CD14-positive monocyte (primary cell): ENCODE measurements around the gene KCTD21. TPM values are rescaled to one million over a fixed set of nuclear protein-coding genes. Genes with fewer than 3 reads are reported as not detected.

Experiments
- DNase-seq, 3 donors: peaks; one replicate each; pipeline ENCODE4 v3.0.0-alpha.2; 2011 to 2022
- H2AFZ ChIP-seq: 2 replicates; pipeline ENCODE4 v1.6.0; 2012; ENCODE audit warnings: mild to moderate bottlenecking, low read depth, low read length, inconsistent platforms; ENCODE audit not compliant: insufficient read depth, poor library complexity, severe bottlenecking
- H3K27ac ChIP-seq, 2 donors: 1 replicate in 1 of 2; 2 replicates in 1 of 2; pipeline ENCODE4 v1.5.1; 2012 to 2013; ENCODE audit warnings: low read length in 2 of 2, control low read depth in 1 of 2, inconsistent platforms in 1 of 2, low read depth in 1 of 2, mild to moderate bottlenecking in 1 of 2
- H3K27me3 ChIP-seq, 2 donors: one replicate each; pipeline versions ENCODE4 v1.6.0 to v1.6.1; 2011 to 2013; ENCODE audit warnings: low read length in 2 of 2; ENCODE audit not compliant: control insufficient read depth in 2 of 2, insufficient read depth in 2 of 2
- H3K36me3 ChIP-seq, 2 donors: replicated peaks in 1 of 2; 1 replicate in 1 of 2; 2 replicates in 1 of 2; pipeline versions ENCODE4 v1.5.1 to v1.6.1; 2012 to 2013; ENCODE audit warnings: low read length in 2 of 2, control low read depth in 1 of 2, inconsistent platforms in 1 of 2, mild to moderate bottlenecking in 1 of 2; ENCODE audit not compliant: insufficient read depth in 2 of 2, control insufficient read depth in 1 of 2
- H3K4me1 ChIP-seq, 2 donors: 1 replicate in 1 of 2; 2 replicates in 1 of 2; pipeline versions ENCODE4 v1.5.1 to v1.6.1; 2012 to 2013; ENCODE audit warnings: low read length in 2 of 2, control low read depth in 1 of 2, inconsistent platforms in 1 of 2, mild to moderate bottlenecking in 1 of 2, moderate library complexity in 1 of 2; ENCODE audit not compliant: insufficient read depth in 2 of 2, control insufficient read depth in 1 of 2
- H3K4me2 ChIP-seq: replicated peaks from 2 replicates; pipeline ENCODE3; 2012; ENCODE audit warnings: low read length, moderate library complexity, mild to moderate bottlenecking; ENCODE audit not compliant: poor library complexity, severe bottlenecking; ENCODE audit errors: extremely low read depth
- H3K4me3 ChIP-seq, 3 experiments: fragments of 200-600 bp in 1 of 3; sonication (generic) in 1 of 3; replicated peaks in 1 of 3; 1 replicate in 2 of 3; 2 replicates in 1 of 3; pipeline ENCODE4 v1.5.1; 2011 to 2013; ENCODE audit warnings: low read length in 3 of 3, mild to moderate bottlenecking in 3 of 3, control low read depth in 2 of 3, low read depth in 2 of 3, inconsistent platforms in 1 of 3, moderate library complexity in 1 of 3
- H3K79me2 ChIP-seq: 2 replicates; pipeline ENCODE4 v1.6.0; 2012; ENCODE audit warnings: mild to moderate bottlenecking, control low read depth, inconsistent platforms, low read length, moderate library complexity; ENCODE audit not compliant: insufficient read depth
- H3K9ac ChIP-seq: 2 replicates; pipeline ENCODE4 v1.6.0; 2017; ENCODE audit warnings: low read length, mild to moderate bottlenecking; ENCODE audit not compliant: insufficient read depth, poor library complexity, severe bottlenecking
- H3K9me3 ChIP-seq, 2 donors: replicated peaks in 1 of 2; 1 replicate in 1 of 2; 2 replicates in 1 of 2; pipeline versions ENCODE4 v1.5.1 to v1.6.1; 2012 to 2013; ENCODE audit warnings: low read length in 2 of 2, control low read depth in 1 of 2; ENCODE audit not compliant: control insufficient read depth in 1 of 2, insufficient read depth in 1 of 2
- H4K20me1 ChIP-seq: 2 replicates; pipeline ENCODE4 v1.6.0; 2012; ENCODE audit warnings: mild to moderate bottlenecking, low read length, control low read depth, moderate library complexity; ENCODE audit not compliant: insufficient read depth
- H3K27ac Mint-ChIP-seq, 7 donors: one replicate each; pipeline ENCODE4 v1.8.0; 2020; ENCODE audit warnings: mild to moderate bottlenecking in 7 of 7, mixed read lengths in 7 of 7, moderate library complexity in 6 of 7, inconsistent platforms in 2 of 7
- H3K27me3 Mint-ChIP-seq, 3 donors: one replicate each; pipeline ENCODE4 v1.8.0; 2021 to 2022; ENCODE audit warnings: low read depth in 3 of 3, mild to moderate bottlenecking in 3 of 3, mixed read lengths in 3 of 3, moderate library complexity in 3 of 3, inconsistent platforms in 1 of 3
- H3K36me3 Mint-ChIP-seq, 2 donors: one replicate each; pipeline ENCODE4 v1.8.0; 2020; ENCODE audit warnings: mixed read lengths in 2 of 2, inconsistent platforms in 1 of 2, mild to moderate bottlenecking in 1 of 2
- H3K4me1 Mint-ChIP-seq: one replicate; pipeline ENCODE4 v1.8.0; 2020; ENCODE audit warnings: mild to moderate bottlenecking, mixed read lengths
- H3K4me3 Mint-ChIP-seq, 2 donors: one replicate each; pipeline ENCODE4 v1.8.0; 2020; ENCODE audit warnings: mild to moderate bottlenecking in 2 of 2, mixed read lengths in 2 of 2, moderate library complexity in 1 of 2
- H3K9me3 Mint-ChIP-seq, 7 donors: one replicate each; pipeline ENCODE4 v1.8.0; 2020 to 2022; ENCODE audit warnings: mixed read lengths in 7 of 7, mild to moderate bottlenecking in 6 of 7, moderate library complexity in 6 of 7, inconsistent platforms in 2 of 7
- CTCF ChIP-seq: fragments of 200-600 bp; IDR thresholded peaks from one replicate; pipeline ENCODE4 v1.8.0; 2022; ENCODE audit warnings: antibody characterized with exemption, mild to moderate bottlenecking
- WGBS: methylation state at CpG from one replicate; pipeline ENCODE4 v1.1.5; 2013; ENCODE audit warnings: missing lambda C conversion rate; ENCODE audit not compliant: insufficient coverage; 5-methylcytosine and 5-hydroxymethylcytosine counted together
- intact Hi-C, 2 donors: fragments of 100-400 bp; cut with micrococcal nuclease; formaldehyde crosslinking; loops; one replicate each; pipeline versions ENCODE4 v1.15.0 to v1.15.1; 2023
- polyA plus RNA-seq, 3 donors: library from polyadenylated mRNA; depleted of rRNA in 1 of 3; unstranded in 2 of 3; stranded (reverse) in 1 of 3; fragments of 300-500 nt in 2 of 3; fragments of >200 nt in 1 of 3; fragmentation: Illumina TruSeq in 2 of 3; gene quantifications; 1 replicate in 2 of 3; 2 replicates in 1 of 3; pipeline ENCODE4 v1.2.3, GENCODE V29; 2012 to 2021

Gene KCTD21
- polyA plus RNA-seq, 3 donors: 3.2 to 9.2 (median 5.2) TPM

- Histone ChIP-seq H3K9me3 (no peaks in the 10 kb centered on the region), H3K27me3 (no peaks in the 10 kb centered on the region), H3K9ac (no peak overlapping the region), H4K20me1 (no peaks in the 10 kb centered on the region), H3K27ac (no peak overlapping the region), H3K4me1 (no peaks in the 10 kb centered on the region), H2AFZ (no peak overlapping the region), H3K36me3 (no peaks in the 10 kb centered on the region), H3K79me2 (no peaks in the 10 kb centered on the region), H3K4me2 (no peak overlapping the region), H3K4me3 (no peak overlapping the region)
- intact Hi-C loops: no loop called here
- Mint-ChIP-seq H3K9me3 (no peaks in the 10 kb centered on the region), H3K4me3 (no peak overlapping the region), H3K27me3 (peaks cover 2 to 11% (median 3%) of the 10 kb centered on the region in 3 donors), H3K27ac (no peak overlapping the region), H3K4me1 (no peaks in the 10 kb centered on the region), H3K36me3 (no peaks in the 10 kb centered on the region)
- no peak for DNase-seq
- no peak for TF ChIP-seq CTCF
- WGBS: 80% methylated on average over 2 of the region's 4 CpGs
These were observed 38.1 kb downstream of the KCTD21 start for GRCh38 chr11:78150346-78150745.

GRCh38 chr11:78149646-78150045 lies 38.8 kb downstream of the KCTD21 start:
- DNase-seq: no peak
- H3K9me3 ChIP-seq: no peaks in the 10 kb centered on the region
- Mint-ChIP-seq H3K36me3 (no peaks in the 10 kb centered on the region), H3K4me1 (no peaks in the 10 kb centered on the region), H3K4me3 (no peak overlapping the region), H3K27me3 (peaks cover 2 to 11% (median 3%) of the 10 kb centered on the region in 3 donors), H3K9me3 (no peaks in the 10 kb centered on the region), H3K27ac (no peak overlapping the region)
- H3K27me3 ChIP-seq: no peaks in the 10 kb centered on the region
- intact Hi-C loops: no loop called here
- H3K4me2 ChIP-seq: no peak overlapping the region
- no CpG with 5 or more reads among the region's 1 CpG for WGBS
- no peak overlapping the region for H2AFZ ChIP-seq
- no peaks in the 10 kb centered on the region for H3K4me1 ChIP-seq
- H3K36me3 ChIP-seq: no peaks in the 10 kb centered on the region
- no peaks in the 10 kb centered on the region for H3K79me2 ChIP-seq
- no peak overlapping the region for H3K9ac ChIP-seq
- H4K20me1 ChIP-seq: no peaks in the 10 kb centered on the region
- no peak overlapping the region for H3K27ac ChIP-seq
- H3K4me3 ChIP-seq: no peak overlapping the region
- TF ChIP-seq CTCF: no peak
